Measurements from ENCODE around the gene CYP2W1. TPM values are rescaled to one million over a fixed set of nuclear protein-coding genes. Genes with fewer than 3 reads are reported as not detected.

The CYP2W1 gene
- total and polyA plus RNA-seq, 2 donors (not counting 3 experiments of a cell fraction or from before 2014, with no cell fraction given) = not detected

GRCh38 chr7:962401-963081, 20.4 kb upstream of the CYP2W1 start:
- intact Hi-C loops (cut with micrococcal nuclease) (no loop called here), dilution Hi-C loops (cut with MboI; ENCODE audit: extremely low pct_ligation_motif_present, low sequenced_read_pairs) (no loop called here)
- FAIRE-seq (no peak), DNase-seq (ENCODE audit: low read depth, low spot score) (no peak)
- Histone ChIP-seq H3K9me1 (replicated peaks; ENCODE audit: control insufficient read depth, extremely low read depth, insufficient read depth, low read length) (no peaks in the 10 kb centered on the region), H3K4me3 (replicated peaks in 1 of 3; ENCODE audit: insufficient read depth in 1 of 3, low read depth in 1 of 3, low read length in 3 of 3) (no peak overlapping the region), H4K20me1 (replicated peaks; ENCODE audit: control insufficient read depth, extremely low read depth, insufficient read depth, low read length) (no peaks in the 10 kb centered on the region), H3K27ac (ENCODE audit: insufficient read depth, low read depth, low read length) (no peak overlapping the region), H2AFZ (ENCODE audit: low read depth, low read length) (no peak overlapping the region), H3K9me3 (replicated peaks; ENCODE audit: control insufficient read depth, insufficient read depth, low read length) (no peaks in the 10 kb centered on the region), H3K9ac (replicated peaks; ENCODE audit: extremely low read depth, insufficient read depth, low read length) (no peak overlapping the region), H3K4me2 (ENCODE audit: insufficient read depth, low read length) (no peak overlapping the region), H3K4me1 (ENCODE audit: control insufficient read depth, extremely low read depth, insufficient read depth, low read length) (no peaks in the 10 kb centered on the region), H3K27me3 (ENCODE audit: control insufficient read depth in 2 of 2, insufficient read depth in 2 of 2, low read length in 2 of 2) (no peaks in the 10 kb centered on the region), H3K36me3 (ENCODE audit: control insufficient read depth in 2 of 2, extremely low read depth in 1 of 2, insufficient read depth in 2 of 2, low read length in 2 of 2) (peaks cover 0 to 4% of the 10 kb centered on the region in 2 experiments), H3K79me2 (ENCODE audit: control insufficient read depth, insufficient read depth, low read length) (no peaks in the 10 kb centered on the region)
- ChIA-PET CTCF (no interaction called here), POLR2A (no interaction called here)
- no TSS peak for BruUV-seq (replicated peaks)
- TF ChIP-seq CTCF (IDR thresholded peaks at IDR 0.05; ENCODE audit: extremely low read depth in 1 of 2, insufficient read depth in 1 of 2, low read depth in 1 of 2, low read length in 2 of 2) (no peak), GATA2 (IDR thresholded peaks at IDR 0.05; ENCODE audit: insufficient read depth, insufficient read length, low read depth, low read length) (no peak), EZH2 (IDR thresholded peaks at IDR 0.05; ENCODE audit: borderline replicate concordance, low read depth, low read length, severe bottlenecking) (no peak), JUN (IDR thresholded peaks at IDR 0.05; ENCODE audit: borderline replicate concordance, insufficient read depth, insufficient read length, low read depth) (no peak), POLR2A (IDR thresholded peaks at IDR 0.05; ENCODE audit: low read depth, low read length) (no peak), POLR2AphosphoS5 (IDR thresholded peaks at IDR 0.05; ENCODE audit: insufficient read depth, low read depth, low read length) (no peak), FOS (IDR thresholded peaks at IDR 0.05; ENCODE audit: borderline replicate concordance, insufficient read depth, low read length) (no peak), MAX (IDR thresholded peaks at IDR 0.05; ENCODE audit: insufficient read depth, insufficient read length) (no peak), MYC (IDR thresholded peaks at IDR 0.05; ENCODE audit: low read depth, low read length) (no peak)

Data from endothelial cell of umbilical vein (primary cell).